ENCODE results near the gene LGR6. TPM values are rescaled to one million over a fixed set of nuclear protein-coding genes. Genes with fewer than 3 reads are reported as not detected.

The LGR6 gene
- total RNA-seq, 1 donor, result not detected

- no peak for TF ChIP-seq CTCF (IDR thresholded peaks at IDR 0.05; ENCODE audit: insufficient read depth, low read length)
- DNase-seq (ENCODE audit: low read depth), result no peak
- H3K4me3 ChIP-seq (ENCODE audit: low read depth, low read length), result no peak overlapping the region
Measured at GRCh38 chr1:202243006-202243405, 49.4 kb downstream of the LGR6 start.

- H3K4me3 ChIP-seq (ENCODE audit: low read depth, low read length), result no peak overlapping the region
- DNase-seq (ENCODE audit: low read depth), result no peak
- no peak for TF ChIP-seq CTCF (IDR thresholded peaks at IDR 0.05; ENCODE audit: insufficient read depth, low read length)
Measured at GRCh38 chr1:202244841-202245261, 51.3 kb downstream of the LGR6 start.

GRCh38 chr1:202245391-202245790, 51.8 kb downstream of the LGR6 start:
- no peak for DNase-seq (ENCODE audit: low read depth)
- H3K4me3 ChIP-seq (ENCODE audit: low read depth, low read length), result no peak overlapping the region
- no peak for TF ChIP-seq CTCF (IDR thresholded peaks at IDR 0.05; ENCODE audit: insufficient read depth, low read length)

GRCh38 chr1:202247104-202247503, 53.5 kb downstream of the LGR6 start:
- H3K4me3 ChIP-seq (ENCODE audit: low read depth, low read length), result no peak overlapping the region
- DNase-seq (ENCODE audit: low read depth), result no peak
- TF ChIP-seq CTCF (IDR thresholded peaks at IDR 0.05; ENCODE audit: insufficient read depth, low read length), result no peak

- TF ChIP-seq CTCF (IDR thresholded peaks at IDR 0.05; ENCODE audit: insufficient read depth, low read length), result no peak
- no peak for DNase-seq (ENCODE audit: low read depth)
- no peak overlapping the region for H3K4me3 ChIP-seq (ENCODE audit: low read depth, low read length)
Measured at GRCh38 chr1:202247837-202248795, 54.5 kb downstream of the LGR6 start.

GRCh38 chr1:202248861-202249260, 55.3 kb downstream of the LGR6 start:
- H3K4me3 ChIP-seq (ENCODE audit: low read depth, low read length), result no peak overlapping the region
- no peak for TF ChIP-seq CTCF (IDR thresholded peaks at IDR 0.05; ENCODE audit: insufficient read depth, low read length)
- DNase-seq (ENCODE audit: low read depth), result no peak

Measured in fibroblast of the aortic adventitia (primary cell).